SU-DHL-6 (cell line): ENCODE data around the gene EIF3I.

ENCODE experiments used
- EZH2phosphoT487 ChIP-seq: fragments of 200-600 bp; sonication (generic), shearing (Covaris generic); conservative IDR thresholded peaks from 2 replicates; pipeline ENCODE4 v1.6.1; 2018; ENCODE audit warnings: mild to moderate bottlenecking, antibody characterized with exemption, low read length, moderate library complexity, mixed read lengths
- TF ChIP-seq, protein P1 (sequence below): fragments of 200-600 bp; sonication (generic); IDR thresholded peaks from one replicate; pipeline ENCODE4 v1.5.1; 2017; ENCODE audit warnings: antibody characterized with exemption, mild to moderate bottlenecking, low read length, moderate library complexity; ENCODE audit not compliant: insufficient read depth, poor library complexity, severe bottlenecking

DNA sequence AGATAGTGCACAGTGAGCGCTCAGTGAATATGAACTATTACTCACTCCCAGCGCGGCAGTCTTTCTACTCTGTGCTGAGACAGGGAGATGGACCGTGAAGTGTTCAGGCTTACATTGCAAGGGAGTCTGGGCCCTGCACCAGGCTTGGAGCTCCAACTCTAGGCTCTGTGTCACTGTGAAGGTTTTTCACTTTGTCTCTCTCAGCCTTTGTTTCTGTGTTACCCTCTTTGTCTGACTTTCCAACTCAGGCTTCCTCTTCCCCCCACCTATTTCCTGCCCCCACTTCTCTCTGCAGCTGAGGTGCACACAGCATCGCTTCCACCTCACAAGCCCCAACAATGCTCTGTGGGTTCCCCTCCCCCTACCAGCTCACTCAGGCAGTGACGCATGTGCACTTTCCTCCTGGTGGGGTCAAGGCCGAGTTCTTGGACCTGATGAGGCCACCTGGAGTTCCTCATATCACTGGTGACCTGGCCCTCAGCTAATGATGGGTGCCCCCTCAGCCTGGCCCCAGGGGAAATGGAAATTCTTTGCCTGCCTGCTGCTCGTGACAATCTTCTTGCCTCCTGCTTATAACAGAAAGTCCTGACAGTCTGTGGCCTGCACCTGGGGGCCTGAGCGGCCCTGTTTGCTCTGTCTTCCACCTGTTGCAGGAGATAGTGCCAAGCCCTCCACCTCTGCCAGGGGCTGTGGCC is 27.8 kb downstream of the EIF3I start:
- TF ChIP-seq, protein P1, sequence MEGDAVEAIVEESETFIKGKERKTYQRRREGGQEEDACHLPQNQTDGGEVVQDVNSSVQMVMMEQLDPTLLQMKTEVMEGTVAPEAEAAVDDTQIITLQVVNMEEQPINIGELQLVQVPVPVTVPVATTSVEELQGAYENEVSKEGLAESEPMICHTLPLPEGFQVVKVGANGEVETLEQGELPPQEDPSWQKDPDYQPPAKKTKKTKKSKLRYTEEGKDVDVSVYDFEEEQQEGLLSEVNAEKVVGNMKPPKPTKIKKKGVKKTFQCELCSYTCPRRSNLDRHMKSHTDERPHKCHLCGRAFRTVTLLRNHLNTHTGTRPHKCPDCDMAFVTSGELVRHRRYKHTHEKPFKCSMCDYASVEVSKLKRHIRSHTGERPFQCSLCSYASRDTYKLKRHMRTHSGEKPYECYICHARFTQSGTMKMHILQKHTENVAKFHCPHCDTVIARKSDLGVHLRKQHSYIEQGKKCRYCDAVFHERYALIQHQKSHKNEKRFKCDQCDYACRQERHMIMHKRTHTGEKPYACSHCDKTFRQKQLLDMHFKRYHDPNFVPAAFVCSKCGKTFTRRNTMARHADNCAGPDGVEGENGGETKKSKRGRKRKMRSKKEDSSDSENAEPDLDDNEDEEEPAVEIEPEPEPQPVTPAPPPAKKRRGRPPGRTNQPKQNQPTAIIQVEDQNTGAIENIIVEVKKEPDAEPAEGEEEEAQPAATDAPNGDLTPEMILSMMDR, result no peak
- no peak for TF ChIP-seq EZH2phosphoT487
